AG09319 (cell line): Measurements from ENCODE around the gene BORCS8.

ENCODE experiments used
- DNase-seq: peaks from one replicate; pipeline ENCODE4 v3.0.0-alpha.2; 2010; ENCODE audit warnings: low read depth; ENCODE audit errors: extremely low read depth
- TF ChIP-seq, protein P1 (sequence below): IDR thresholded peaks from 2 replicates; pipeline ENCODE4 v1.5.1; 2011; ENCODE audit warnings: low read depth, mild to moderate bottlenecking, inconsistent platforms, low read length, moderate library complexity

The BORCS8 gene

DNA sequence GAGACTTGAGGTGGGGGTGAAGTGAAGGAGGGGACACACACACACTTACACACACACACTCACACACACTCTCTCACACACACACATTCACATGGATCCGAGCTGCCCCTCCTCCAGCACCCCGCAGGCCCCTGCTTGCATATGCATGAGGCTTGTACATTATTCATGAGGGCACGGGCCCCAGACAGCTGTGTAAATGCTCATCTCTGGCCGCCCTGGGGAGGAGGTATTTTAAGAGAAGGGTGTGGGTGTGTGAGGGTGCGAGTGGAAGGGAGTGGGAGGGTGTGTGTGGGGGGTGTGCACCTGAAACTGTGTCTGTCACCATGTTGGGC is 22.2 kb upstream of the BORCS8 start:
- no peak for DNase-seq
- TF ChIP-seq, protein P1, sequence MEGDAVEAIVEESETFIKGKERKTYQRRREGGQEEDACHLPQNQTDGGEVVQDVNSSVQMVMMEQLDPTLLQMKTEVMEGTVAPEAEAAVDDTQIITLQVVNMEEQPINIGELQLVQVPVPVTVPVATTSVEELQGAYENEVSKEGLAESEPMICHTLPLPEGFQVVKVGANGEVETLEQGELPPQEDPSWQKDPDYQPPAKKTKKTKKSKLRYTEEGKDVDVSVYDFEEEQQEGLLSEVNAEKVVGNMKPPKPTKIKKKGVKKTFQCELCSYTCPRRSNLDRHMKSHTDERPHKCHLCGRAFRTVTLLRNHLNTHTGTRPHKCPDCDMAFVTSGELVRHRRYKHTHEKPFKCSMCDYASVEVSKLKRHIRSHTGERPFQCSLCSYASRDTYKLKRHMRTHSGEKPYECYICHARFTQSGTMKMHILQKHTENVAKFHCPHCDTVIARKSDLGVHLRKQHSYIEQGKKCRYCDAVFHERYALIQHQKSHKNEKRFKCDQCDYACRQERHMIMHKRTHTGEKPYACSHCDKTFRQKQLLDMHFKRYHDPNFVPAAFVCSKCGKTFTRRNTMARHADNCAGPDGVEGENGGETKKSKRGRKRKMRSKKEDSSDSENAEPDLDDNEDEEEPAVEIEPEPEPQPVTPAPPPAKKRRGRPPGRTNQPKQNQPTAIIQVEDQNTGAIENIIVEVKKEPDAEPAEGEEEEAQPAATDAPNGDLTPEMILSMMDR = no peak

DNA sequence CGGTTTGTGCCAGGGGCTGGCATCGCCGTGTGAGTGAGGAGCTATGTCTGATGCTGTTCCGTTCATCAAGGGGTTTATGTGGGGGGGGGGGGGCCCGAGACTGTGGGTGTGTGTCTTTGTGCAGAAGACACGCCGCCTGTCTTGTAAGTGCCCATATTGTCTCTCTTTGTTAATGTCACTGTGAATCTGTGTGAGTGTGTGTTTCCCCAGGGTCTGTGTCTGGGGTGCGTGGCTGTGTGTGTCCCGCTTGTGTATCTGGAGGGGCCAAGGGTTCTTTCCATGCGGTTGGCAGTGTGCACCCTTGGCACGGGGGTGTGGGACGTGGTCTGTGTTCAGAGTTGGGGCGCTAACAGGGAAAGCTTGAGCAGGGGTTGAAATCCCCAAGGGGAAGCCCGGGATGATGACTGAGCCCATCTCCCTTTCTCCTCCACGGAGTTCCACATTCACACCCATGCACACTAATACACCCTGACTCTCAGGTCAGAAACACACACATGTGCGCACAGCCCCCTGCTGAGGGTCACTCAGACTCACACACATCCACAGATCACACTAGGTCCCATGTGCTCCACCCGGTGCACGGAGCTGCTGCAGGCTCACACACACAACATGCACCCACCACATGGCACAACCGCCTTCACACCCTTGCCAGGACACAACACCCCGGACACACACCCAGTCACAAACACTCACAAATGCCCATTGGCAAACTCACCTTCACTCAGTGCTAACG is 21.6 kb upstream of the BORCS8 start:
- no peak for DNase-seq
- TF ChIP-seq, protein P1 = no peak

DNA sequence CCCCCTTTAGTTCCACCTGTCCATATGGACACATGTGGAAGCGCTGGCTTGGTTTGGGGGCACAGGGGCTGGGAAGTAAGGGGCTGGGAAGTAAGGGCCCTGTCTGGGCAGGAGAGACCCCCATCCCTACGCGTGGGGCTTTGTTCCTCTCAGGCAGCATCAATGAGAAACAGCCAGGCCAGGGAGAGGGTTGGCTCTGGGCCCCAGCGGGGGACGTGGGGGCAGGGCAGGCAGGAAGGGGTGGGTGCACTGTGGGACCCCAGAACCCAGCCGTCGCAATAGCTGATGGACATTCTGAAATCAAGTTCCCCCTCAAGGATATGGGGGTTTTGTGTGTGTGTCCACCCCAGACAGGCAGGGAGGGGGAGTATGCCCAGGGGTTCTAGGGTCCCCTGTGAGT is 21.0 kb upstream of the BORCS8 start:
- DNase-seq = no peak
- TF ChIP-seq, protein P1 = no peak

DNA sequence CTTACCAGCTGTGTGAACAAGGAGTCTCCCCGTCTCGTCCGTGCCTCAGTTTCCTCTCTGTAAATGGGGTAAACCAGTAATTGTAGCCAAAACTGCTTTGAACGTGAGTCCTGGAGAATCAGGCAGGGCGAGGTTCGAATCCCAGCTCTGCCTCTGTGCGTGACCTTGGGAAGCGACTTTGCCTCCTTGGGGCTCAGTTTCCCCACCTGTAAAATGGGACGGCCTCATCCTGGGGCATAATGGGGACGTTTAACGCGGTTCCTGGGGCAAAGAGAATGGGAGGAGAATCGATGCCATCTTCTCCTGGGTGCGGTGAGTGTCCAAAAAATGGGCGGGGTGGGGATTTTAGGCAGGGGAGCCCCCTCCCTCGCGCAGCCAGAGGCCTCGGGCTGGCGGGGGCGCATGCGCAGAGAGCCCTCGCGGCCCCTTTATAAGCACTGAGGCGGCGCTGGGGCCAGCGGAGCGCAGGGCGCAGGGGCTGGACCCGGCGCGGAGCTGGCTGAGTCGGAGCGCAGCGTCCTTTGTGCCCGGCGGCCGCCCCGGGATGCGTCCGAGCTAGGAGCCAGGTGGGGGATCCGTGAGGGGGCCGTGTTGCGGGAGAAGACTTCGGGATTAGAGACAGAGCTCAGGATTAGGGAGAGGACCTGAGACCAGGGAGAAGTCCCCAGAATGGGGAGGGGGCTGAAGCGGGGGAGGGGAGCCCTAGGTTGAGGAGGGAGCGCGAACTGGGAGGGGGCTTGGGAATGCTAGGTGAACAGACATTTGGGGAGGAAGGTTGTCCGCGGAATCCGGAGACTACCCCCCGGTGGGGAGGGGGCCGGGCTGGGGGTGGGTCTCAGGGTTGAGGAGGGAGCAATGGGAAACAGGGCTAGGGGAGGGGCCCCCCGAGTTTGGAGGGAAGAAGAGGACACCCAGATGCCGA is 19.8 kb upstream of the BORCS8 start, which contains the start of gene NCAN:
TSS of gene NCAN (plus strand) at position 460 of the 922 bp plus-strand sequence. CDS start 4,996 bp downstream, outside the sequence.
- TF ChIP-seq, protein P1 = no peak
- DNase-seq = no peak

DNA sequence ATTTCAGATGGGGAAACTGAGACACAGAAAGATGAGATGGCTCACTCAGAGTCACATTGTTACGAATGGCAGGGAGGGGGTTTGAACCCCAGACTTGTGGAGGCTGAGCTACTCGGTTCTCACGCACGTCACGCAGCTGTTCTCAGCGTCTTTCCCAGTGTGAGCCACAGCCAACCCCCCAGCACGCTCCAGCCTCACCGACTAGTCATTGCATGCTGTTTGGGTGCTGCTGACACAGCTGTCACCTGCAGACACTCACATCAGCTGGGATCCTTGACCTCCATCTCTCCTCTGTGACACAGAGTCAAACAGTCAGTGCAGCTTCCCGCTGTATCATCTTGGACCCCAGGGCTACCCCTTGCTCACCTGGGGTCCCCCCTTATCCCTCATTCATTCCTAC is 17.4 kb upstream of the BORCS8 start:
- TF ChIP-seq, protein P1 = no peak
- no peak for DNase-seq

DNA sequence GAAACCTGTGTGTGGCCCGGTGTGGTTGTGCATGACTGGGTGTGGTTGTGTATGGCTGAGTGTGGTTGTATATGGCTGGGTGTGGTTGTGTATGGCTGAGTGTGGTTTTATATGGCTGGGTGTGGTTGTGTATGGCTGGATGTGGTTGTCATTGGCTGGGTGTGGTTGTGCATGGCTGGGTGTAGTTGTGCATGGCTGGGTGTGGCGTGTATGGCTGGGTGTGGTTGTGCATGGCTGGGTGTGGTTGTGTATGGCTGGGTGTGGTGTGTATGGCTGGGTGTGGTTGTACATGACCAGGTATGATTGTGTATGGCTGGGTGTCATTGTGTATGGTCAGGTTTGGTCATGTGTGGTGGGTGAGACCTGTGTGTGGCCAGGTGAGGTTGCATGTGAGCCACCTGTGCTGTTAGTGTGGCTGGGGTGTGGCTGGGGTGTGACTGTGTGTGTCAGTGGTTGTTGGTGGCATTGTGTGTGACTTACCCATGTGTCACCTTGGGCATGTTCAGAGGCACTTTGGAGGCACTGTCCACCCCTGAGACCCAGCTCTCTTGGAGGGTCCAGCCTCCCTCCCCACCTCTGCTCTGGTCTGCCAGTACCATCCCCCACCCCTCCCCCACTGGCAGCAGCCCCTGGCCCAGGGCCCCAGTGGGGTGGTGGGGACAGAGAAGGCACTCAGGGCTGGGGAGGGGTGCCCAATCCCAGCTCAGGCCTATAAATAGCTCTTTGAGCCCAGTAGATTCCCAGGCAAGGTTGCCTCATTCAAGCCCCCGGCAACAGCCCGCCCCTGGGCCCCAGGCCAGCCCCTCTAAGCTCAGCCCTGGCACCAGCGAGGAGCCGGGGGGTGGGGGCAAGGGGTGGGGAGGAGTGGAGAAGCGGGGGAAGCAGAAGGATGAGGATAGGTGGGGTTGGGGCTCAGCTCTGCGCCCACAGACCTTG is 16.0 kb upstream of the BORCS8 start:
- TF ChIP-seq, protein P1 = no peak
- DNase-seq = no peak
